Esophagus squamous epithelium (tissue), 5 donors: ENCODE measurements around the gene TRIM37. TPM values are rescaled to one million over a fixed set of nuclear protein-coding genes. Genes with fewer than 3 reads are reported as not detected.

Experiments
- DNase-seq: peaks from one replicate; lab custom pipeline; 2025; lab: John Stamatoyannopoulos, UW
- H3K27ac ChIP-seq, 4 donors: fragments of 200-600 bp; sonication (generic); one replicate each; pipeline ENCODE4 v1.5.1; 2016 to 2019; ENCODE audit warnings: mild to moderate bottlenecking in 1 of 4
- H3K27me3 ChIP-seq, 4 donors: fragments of 200-600 bp; sonication (generic); 1 replicate in 3 of 4; 2 replicates in 1 of 4; pipeline versions ENCODE4 v1.5.1 to v1.6.0; 2017 to 2021; ENCODE audit warnings: antibody characterized with exemption in 1 of 4
- H3K36me3 ChIP-seq, 3 donors: fragments of 200-600 bp; sonication (generic); one replicate each; pipeline ENCODE4 v1.5.1; 2016 to 2019
- H3K4me1 ChIP-seq, 3 donors: fragments of 200-600 bp; sonication (generic); one replicate each; pipeline ENCODE4 v1.5.1; 2017 to 2019
- H3K4me3 ChIP-seq, 4 donors: fragments of 200-600 bp; sonication (generic); 1 replicate in 3 of 4; 2 replicates in 1 of 4; pipeline ENCODE4 v1.5.1; 2016 to 2019; ENCODE audit warnings: mild to moderate bottlenecking in 2 of 4, moderate library complexity in 1 of 4
- H3K9me3 ChIP-seq, 3 donors: fragments of 200-600 bp; sonication (generic); one replicate each; pipeline ENCODE4 v1.5.1; 2016 to 2019
- POLR2A ChIP-seq, 4 donors: fragments of 450-650 bp; IDR thresholded peaks; one replicate each; pipeline ENCODE4 v1.6.1; 2017; ENCODE audit warnings: antibody characterized with exemption in 4 of 4, mild to moderate bottlenecking in 4 of 4, moderate library complexity in 3 of 4
- WGBS, 2 donors: methylation state at CpG; one replicate each; pipeline ENCODE4 v1.1.5; 2018; 5-methylcytosine and 5-hydroxymethylcytosine counted together
- intact Hi-C: fragments of 100-400 bp; cut with DNase I; formaldehyde crosslinking; loops from one replicate; pipeline ENCODE4 v1.15.0; 2022
- total RNA-seq, 4 donors: library from RNA; depleted of rRNA; stranded (reverse); fragments of >200 nt; gene quantifications; one replicate each; pipeline ENCODE4 v1.1.0, GENCODE V29; 2016
- TF ChIP-seq, protein P1 (sequence below), 6 experiments: fragments of 450-650 bp in 4 of 6; fragments of 200-600 bp in 2 of 6; sonication (generic) in 2 of 6; IDR thresholded peaks; one replicate each; pipeline ENCODE4 v1.5.1; 2016 to 2019; ENCODE audit warnings: antibody characterized with exemption in 6 of 6, mild to moderate bottlenecking in 4 of 6, moderate library complexity in 4 of 6
- donor health status: DM: yes; HTN: yes; CAD: no.

TRIM37 gene
- total RNA-seq, 4 donors from 2014 or later = 6.6 to 19.5 (median 17.1) TPM

DNA sequence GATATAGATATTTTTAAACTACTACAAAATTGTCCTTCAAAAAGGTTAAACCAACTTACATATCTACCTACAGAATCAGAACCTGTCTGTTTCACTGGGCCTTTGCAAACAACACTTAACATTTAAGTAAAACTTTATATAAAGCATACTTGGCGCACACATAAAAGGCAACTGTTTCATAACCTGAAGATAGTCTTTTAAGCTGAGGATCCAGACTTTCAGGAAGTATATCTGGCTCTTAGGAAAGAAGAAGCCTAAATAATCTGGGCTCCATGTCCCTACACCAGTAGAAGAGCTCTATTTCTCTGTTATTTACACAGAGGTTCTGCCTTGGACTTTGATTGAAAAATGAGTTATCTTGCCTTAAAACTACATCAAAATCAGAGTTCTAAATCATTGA is 75.9 kb downstream of the TRIM37 start:
- intact Hi-C loops = no loop called here
- H3K4me1 ChIP-seq = no peaks in the 10 kb centered on the region
- 93 to 97% methylated on average over 1 of the region's 1 CpG for WGBS, 2 donors

DNA sequence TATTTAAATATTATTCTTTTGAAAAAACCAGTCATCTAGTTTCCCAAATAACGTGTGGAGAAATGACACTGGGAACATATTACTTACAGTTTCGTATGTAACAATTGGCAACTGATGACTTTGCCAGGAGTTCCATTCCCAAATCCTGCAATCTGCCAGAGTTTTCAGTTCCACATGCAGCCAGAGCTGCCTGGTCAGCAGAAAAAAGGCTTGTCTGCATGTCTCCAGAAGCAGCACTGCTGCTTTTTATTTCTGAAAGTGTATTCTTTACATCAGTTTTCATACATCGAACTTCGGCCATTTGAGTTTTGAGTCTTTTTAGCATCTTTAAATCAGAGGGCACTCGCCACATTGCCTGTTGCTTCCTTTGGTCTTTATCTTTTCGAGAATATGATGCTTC is 78.4 kb downstream of the TRIM37 start:
- Histone ChIP-seq H3K36me3 (peaks cover 0 to 60% (median 0%) of the 10 kb centered on the region in 3 donors), H3K27ac (no peak overlapping the region), H3K27me3 (no peaks in the 10 kb centered on the region), H3K4me3 (no peak overlapping the region), H3K9me3 (no peaks in the 10 kb centered on the region), H3K4me1 (no peaks in the 10 kb centered on the region)
- 87 to 93% methylated on average over 6 of the region's 6 CpGs for WGBS, 2 donors
- intact Hi-C loops = no loop called here
- DNase-seq = no peak
- TF ChIP-seq, protein P1, sequence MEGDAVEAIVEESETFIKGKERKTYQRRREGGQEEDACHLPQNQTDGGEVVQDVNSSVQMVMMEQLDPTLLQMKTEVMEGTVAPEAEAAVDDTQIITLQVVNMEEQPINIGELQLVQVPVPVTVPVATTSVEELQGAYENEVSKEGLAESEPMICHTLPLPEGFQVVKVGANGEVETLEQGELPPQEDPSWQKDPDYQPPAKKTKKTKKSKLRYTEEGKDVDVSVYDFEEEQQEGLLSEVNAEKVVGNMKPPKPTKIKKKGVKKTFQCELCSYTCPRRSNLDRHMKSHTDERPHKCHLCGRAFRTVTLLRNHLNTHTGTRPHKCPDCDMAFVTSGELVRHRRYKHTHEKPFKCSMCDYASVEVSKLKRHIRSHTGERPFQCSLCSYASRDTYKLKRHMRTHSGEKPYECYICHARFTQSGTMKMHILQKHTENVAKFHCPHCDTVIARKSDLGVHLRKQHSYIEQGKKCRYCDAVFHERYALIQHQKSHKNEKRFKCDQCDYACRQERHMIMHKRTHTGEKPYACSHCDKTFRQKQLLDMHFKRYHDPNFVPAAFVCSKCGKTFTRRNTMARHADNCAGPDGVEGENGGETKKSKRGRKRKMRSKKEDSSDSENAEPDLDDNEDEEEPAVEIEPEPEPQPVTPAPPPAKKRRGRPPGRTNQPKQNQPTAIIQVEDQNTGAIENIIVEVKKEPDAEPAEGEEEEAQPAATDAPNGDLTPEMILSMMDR (IDR thresholded peaks at IDR 0.05) = no peak
- TF ChIP-seq POLR2A (IDR thresholded peaks at IDR 0.05) = no peak

More for the DNA sequence above, 75.9 kb downstream of the TRIM37 start:
- TF ChIP-seq POLR2A (IDR thresholded peaks at IDR 0.05) = no peak
- TF ChIP-seq, protein P1 (IDR thresholded peaks at IDR 0.05) = no peak
- no peaks in the 10 kb centered on the region for H3K27me3 ChIP-seq
- no peaks in the 10 kb centered on the region for H3K9me3 ChIP-seq
- DNase-seq = no peak
- H3K27ac ChIP-seq = no peak overlapping the region
- H3K36me3 ChIP-seq = peaks cover 0 to 80% (median 0%) of the 10 kb centered on the region in 3 donors
- no peak overlapping the region for H3K4me3 ChIP-seq

DNA sequence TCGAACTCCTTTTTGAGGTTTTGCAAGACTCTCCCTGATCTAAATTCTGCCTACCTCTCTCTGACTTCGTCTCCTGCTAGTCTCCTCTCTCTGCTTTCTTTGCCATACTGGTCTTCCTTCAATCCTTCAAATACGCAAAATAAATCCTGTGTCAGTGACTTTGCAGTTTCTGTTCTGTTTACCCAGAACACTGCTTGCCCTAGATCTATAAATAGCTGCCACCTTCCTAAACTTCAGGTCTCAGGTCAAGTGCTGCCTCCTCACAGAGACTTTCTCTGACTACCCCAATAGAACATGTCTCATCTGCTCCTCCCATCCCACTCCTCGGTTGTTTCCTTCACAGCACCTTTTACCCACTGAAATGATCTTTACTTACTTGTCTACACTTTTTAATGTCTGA is 78.9 kb downstream of the TRIM37 start:
- 72 to 80% methylated on average over 4 of the region's 4 CpGs for WGBS, 2 donors
- intact Hi-C loops = no loop called here
- Histone ChIP-seq H3K9me3 (no peaks in the 10 kb centered on the region), H3K27me3 (no peaks in the 10 kb centered on the region), H3K4me1 (no peaks in the 10 kb centered on the region), H3K4me3 (no peak overlapping the region), H3K36me3 (peaks cover 0 to 54% (median 0%) of the 10 kb centered on the region in 3 donors), H3K27ac (no peak overlapping the region)
- no peak for TF ChIP-seq POLR2A (IDR thresholded peaks at IDR 0.05)
- TF ChIP-seq, protein P1 (IDR thresholded peaks at IDR 0.05) = no peak
- DNase-seq = no peak

DNA sequence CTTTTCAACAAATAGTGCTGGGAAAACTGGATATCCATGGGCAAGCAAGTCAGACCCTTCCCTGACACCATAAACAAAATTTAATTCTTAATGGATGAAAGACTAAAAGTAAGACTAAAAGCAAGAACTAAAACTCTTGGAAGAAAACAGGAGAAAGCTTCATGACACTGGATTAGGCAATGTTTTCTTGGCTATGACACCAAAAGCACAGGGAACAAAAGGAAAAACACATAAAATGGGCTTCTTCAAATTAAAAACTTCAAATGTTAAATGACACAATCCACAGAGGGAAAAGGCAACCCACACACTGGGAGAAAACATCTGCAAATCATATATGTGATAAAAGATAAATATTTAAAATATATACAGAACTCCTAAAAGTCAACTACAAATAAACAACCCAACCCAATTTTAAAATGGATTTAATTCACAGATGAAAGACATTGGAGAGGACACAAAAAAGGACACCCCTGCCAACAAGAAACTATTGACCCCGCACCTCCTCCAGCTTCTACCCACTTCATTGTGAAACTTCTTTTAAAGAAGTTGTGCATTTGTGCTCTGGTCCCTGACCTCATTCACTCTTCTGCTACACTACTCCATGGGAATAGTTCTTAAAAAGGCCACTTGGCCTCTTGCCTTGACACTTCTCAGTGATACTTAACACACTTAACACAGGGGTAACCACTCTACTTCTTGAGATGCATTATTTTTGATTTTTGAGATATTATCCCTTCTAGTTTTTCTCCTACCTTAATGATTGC is 80.3 kb downstream of the TRIM37 start:
- no peak overlapping the region for H3K4me3 ChIP-seq
- H3K36me3 ChIP-seq = peaks cover 0 to 44% (median 0%) of the 10 kb centered on the region in 3 donors
- no peak overlapping the region for H3K27ac ChIP-seq
- H3K9me3 ChIP-seq = no peaks in the 10 kb centered on the region
- DNase-seq = no peak
- no peak for TF ChIP-seq POLR2A (IDR thresholded peaks at IDR 0.05)
- TF ChIP-seq, protein P1 (IDR thresholded peaks at IDR 0.05) = no peak
- 69 to 89% methylated on average over 1 of the region's 1 CpG for WGBS, 2 donors
- H3K27me3 ChIP-seq = no peaks in the 10 kb centered on the region
- intact Hi-C loops = no loop called here
- no peaks in the 10 kb centered on the region for H3K4me1 ChIP-seq

DNA sequence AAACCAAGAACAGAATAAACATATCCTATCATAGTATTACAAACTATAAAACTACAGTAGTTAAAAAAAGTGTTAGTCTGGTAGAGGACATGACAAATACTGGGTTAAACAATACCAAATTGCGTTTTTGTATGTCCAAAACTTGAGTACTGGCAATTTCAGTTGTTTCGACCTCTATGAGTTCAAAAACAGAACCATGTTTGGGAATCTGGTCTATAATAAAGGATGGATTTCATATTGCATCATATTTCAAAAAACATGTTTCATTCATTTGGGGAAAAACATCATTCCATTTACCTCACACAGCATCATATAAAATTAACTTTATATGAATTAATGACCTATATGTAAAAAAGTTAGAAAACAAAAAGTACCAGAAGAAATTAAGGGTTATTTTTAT is 81.8 kb downstream of the TRIM37 start:
- no peaks in the 10 kb centered on the region for H3K4me1 ChIP-seq
- no peak overlapping the region for H3K27ac ChIP-seq
- no peak for DNase-seq
- TF ChIP-seq POLR2A (IDR thresholded peaks at IDR 0.05) = no peak
- TF ChIP-seq, protein P1 (IDR thresholded peaks at IDR 0.05) = no peak
- no peak overlapping the region for H3K4me3 ChIP-seq
- WGBS, 2 donors = 88 to 91% methylated on average over 2 of the region's 2 CpGs
- no peaks in the 10 kb centered on the region for H3K27me3 ChIP-seq
- peaks cover 0 to 40% (median 0%) of the 10 kb centered on the region in 3 donors for H3K36me3 ChIP-seq
- no peaks in the 10 kb centered on the region for H3K9me3 ChIP-seq
- intact Hi-C loops = no loop called here
